GM19025 (cell line): Measurements from ENCODE around the gene MAN1A1.

Experiments
- ATAC-seq: cut with Tn5 transposase; IDR thresholded peaks from one replicate; pipeline ENCODE4 v1.9.1; 2021; ENCODE audit warnings: mild to moderate bottlenecking, low read depth, moderate library complexity; ENCODE audit not compliant: unreplicated experiment

Gene MAN1A1

DNA sequence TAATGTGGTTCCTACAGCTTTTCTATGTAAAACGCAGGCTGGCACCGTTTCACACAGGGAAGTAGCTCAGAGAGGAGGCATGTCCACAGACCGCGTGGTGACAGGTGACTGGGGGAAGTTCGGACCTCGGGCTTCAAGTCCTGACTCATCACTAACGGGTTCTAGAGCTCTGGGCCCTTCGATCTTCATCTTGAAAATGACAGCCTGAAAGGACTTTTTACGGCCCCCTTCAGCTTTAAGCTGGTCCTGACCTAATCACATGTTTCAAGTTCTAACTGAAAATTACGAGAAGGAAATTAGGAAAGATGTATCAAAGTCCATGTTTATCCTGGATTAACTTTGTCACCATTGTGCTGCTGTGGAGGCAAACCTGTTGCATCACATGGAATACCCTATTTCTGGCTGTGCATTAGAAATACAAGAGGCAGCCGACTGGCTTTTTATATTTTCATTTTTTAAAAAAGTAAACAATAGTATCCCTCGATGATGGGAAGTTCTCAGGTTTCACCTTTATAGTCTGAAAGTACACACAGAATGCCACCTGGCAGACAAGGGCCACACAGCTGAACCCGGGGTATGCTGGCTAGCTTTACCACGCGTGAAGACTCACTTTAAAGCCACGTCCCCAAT is 2.0 kb downstream of the MAN1A1 start:
- peak; percentile 20 for ATAC-seq

DNA sequence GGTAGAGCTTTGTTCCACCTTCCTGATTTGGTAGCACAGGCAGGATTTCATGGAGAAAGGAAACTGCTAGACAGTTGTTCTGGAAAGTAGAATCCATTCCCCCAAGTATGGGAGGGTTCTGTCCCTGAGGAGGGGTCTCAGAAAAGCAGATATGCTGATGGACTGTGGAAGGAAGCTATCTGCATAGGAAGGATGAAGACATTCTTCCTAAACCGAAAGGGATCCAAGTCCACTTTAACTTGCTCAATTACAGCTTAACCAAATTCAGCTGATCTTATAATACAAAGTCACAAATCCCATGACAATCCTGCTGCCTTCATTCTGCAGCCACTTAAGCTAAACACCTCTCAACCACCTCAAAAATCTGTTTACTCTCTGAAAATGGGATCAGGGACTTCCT is 2.6 kb downstream of the MAN1A1 start:
- ATAC-seq, result no peak

DNA sequence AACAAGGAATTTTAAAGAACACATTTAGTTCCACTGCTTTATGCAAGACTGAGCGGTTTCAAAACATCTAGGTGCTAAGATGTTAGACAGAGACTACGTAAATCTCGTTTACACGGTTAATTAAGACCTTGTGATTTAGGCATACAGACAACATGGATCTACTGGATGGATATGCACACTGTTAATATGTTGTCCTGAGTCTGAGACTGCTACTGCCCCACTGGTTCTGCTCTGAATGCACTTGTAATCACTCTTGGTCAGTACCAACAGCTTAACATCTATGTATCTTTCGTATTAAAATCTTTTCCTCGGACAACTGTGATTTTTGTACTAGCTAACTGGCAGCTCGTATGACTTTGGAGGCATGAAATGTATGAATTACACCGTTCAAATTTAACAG is 3.1 kb downstream of the MAN1A1 start:
- ATAC-seq, result no peak

DNA sequence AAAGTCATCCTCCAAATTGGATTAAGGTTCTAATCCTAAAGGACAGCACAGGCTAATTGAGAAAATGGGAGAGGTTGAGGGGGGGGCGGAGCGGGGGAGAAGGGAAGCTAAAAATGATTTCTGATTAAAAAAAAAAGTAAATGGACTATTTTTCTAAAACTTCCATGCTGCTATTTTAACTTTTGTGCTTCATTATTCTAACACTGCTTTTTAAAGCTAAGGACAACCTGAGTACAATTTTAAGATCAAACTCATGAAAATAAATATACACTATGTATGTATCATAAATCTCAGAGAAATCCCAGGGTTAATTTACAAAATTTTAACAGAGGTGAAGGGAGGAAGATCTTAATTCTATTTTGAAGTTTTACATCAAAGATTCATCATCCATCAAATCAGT is 4.4 kb downstream of the MAN1A1 start:
- no peak for ATAC-seq

DNA sequence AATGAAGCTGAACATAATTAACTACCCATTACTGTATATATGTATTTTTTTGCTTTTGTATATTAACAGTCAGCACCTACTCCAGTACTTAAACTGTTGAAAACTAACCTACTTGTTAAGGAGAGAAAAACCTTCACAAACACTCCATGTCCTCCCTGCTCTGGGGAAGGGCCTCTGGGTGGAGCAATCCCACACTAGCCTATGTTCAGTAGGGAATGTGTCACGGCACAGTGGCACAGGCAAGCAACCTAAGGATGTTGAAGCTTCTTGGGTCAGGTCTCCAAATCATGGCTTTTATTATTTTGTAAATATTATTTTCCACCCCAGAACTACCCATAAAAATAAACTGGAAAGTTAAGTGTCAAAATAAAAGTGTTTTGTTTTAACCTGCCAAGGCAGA is 5.3 kb downstream of the MAN1A1 start:
- no peak for ATAC-seq

DNA sequence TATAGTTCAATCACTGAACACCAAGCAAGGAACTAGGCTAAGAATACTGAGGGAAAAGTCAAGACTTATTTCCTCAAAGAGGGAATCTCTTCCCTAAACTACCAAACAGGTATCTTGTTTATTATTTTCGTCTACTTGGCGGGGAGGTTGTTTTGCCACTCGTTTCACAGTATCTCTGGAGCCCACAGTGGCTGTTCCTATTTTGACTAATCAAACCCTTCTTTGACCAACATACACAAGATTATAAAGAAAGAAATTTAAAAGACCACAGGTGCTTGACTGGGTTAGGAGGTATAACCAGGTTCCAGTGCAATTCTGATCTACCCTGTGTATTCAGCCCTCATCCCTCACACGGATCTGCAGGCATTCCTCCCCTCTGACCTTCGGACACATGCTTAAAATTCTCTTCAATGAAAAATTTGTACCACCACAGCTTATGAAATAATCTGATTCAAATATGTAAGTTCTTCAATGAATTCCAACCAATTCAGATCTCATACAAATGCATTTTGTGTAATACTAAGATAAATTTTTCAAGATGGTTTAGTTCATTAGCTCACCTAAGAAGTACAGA is 5.9 kb downstream of the MAN1A1 start:
- ATAC-seq, result no peak

GRCh38 chr6:119343167-119343566 is 6.4 kb downstream of the MAN1A1 start:
- no peak for ATAC-seq

DNA sequence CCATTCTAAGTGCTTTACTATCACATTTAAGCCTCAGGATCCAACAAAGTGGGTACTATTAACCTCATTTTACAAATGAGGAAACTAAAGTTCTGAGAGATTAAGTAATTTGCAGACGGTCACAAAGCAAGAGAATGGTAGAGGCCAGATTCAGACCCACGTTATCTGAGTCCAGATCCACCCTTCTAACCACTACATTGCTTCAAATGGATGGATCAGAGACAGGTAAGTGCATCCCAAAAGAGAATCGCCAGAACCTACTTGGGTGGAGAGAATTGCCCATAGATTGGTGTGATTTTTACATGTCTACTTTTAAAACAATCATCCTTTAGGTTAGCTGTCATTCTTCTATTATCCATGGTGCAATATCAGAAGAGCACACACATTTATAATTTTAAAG is 7.1 kb downstream of the MAN1A1 start:
- ATAC-seq, result no peak

GRCh38 chr6:119340796-119341487 is 8.6 kb downstream of the MAN1A1 start:
- no peak for ATAC-seq

- ATAC-seq, result no peak
Observed at GRCh38 chr6:119339941-119340456, 9.6 kb downstream of the MAN1A1 start.

- ATAC-seq, result no peak
Observed at GRCh38 chr6:119337762-119338161, 11.8 kb downstream of the MAN1A1 start.

DNA sequence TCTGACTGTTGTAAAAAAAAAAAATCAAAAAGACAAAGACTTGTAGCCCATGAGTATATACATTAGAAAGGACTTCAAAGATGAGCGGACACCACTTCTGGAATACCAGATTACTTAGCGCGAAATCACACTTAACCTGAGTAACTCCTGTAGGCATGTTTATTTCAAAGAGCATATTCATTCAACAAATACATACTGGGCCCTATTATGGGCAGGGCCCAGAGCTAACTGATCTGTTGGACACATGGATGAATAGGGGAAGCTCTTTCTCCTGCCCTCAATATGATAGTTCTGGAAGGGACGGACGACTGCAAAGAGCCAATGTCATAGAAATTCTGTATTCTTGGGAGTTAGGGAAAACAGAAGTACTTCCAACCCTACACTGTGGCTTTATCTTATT is 12.3 kb downstream of the MAN1A1 start:
- no peak for ATAC-seq

DNA sequence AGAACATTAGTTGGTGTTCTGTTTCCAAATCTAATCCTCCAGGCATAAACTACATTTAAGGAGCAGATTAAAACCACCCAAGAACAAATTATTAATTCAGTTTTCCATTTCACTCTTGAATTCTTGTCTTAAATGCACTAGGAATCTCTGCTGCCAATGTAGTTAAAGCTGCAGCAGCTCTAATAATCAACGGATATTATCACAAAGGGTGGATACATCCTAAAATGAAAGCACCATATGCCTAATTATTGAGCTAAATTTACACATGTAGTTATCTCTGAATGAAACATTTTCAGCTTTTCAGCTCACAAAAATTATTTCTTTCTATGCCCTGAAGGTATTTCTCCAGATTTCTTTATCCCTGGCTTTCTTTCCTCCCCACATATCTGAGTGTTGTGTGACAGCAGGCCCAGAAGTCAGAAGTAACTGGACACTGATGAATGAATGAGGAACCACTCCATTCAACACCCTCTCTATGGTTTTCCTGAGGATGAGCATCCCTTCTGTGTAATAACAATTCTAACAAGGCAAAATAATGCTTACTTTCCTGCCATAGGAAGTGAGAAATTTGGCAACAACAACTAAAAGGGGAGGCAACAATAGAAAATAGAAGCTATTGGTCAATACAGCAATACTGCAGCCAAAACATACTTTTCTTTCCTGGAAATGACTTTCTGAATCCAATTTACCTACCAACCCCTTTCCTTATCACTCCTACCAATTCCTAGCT is 14.9 kb downstream of the MAN1A1 start:
- ATAC-seq, result no peak

DNA sequence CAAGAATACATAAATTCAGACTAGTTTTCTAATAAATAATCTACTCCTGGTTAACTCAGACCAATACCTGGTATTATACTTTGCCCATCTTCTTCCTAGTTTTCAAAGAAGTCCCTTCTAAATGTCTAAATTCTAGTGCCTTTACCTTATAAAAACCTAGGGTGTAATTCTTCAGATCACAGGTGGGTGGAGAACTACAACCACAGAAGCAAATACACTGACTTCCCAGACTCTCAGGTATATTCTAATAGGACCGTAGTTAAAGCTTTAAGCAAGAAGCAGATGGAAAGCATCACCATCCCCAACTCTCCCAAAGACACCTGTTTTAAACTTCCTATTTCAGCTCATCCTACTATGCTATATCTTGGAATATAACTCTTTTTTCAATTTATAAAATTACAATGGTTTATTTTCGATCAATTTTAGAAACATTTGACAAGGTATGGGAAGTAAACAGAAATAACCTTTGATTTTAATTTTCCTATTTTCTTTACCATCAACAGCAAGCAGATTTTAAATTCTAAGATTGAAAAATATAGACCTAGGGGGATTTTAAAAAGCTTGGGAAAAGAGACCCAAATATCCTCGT is 15.8 kb downstream of the MAN1A1 start:
- peak; percentile 39 for ATAC-seq

- ATAC-seq, result no peak
Observed at GRCh38 chr6:119333063-119333609, 16.4 kb downstream of the MAN1A1 start.

DNA sequence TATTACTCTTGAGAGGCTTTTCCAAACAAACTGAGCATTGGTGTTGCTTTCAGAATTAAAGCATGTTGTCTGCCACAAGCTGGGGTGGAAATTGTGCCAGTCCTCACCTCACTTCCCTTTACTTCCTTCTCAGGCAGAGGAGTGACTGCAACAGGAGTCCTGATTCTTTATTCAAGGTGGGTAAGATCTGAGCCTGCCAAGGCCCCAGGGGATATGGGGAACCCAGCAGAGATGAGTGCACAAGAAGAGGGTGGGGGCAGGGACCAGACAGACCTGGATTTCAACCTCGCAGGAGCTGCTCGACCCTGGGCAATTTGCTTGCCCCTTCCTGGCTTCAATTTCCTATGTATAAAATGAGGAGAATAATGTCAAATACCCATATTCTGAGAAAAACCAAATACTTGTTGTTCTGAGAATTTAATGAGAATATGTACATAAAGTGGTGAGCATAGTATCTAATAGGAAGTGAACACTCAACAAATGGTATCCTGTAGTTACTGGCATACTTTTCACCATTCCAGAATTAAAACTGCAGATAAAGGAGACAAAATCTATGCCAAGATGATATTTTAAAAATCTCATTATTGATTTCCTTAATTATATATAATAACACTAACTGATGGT is 17.8 kb downstream of the MAN1A1 start:
- ATAC-seq, result no peak

GRCh38 chr6:119330520-119331113 is 18.9 kb downstream of the MAN1A1 start:
- ATAC-seq, result no peak

GRCh38 chr6:119329794-119330180 is 19.8 kb downstream of the MAN1A1 start:
- ATAC-seq, result no peak

DNA sequence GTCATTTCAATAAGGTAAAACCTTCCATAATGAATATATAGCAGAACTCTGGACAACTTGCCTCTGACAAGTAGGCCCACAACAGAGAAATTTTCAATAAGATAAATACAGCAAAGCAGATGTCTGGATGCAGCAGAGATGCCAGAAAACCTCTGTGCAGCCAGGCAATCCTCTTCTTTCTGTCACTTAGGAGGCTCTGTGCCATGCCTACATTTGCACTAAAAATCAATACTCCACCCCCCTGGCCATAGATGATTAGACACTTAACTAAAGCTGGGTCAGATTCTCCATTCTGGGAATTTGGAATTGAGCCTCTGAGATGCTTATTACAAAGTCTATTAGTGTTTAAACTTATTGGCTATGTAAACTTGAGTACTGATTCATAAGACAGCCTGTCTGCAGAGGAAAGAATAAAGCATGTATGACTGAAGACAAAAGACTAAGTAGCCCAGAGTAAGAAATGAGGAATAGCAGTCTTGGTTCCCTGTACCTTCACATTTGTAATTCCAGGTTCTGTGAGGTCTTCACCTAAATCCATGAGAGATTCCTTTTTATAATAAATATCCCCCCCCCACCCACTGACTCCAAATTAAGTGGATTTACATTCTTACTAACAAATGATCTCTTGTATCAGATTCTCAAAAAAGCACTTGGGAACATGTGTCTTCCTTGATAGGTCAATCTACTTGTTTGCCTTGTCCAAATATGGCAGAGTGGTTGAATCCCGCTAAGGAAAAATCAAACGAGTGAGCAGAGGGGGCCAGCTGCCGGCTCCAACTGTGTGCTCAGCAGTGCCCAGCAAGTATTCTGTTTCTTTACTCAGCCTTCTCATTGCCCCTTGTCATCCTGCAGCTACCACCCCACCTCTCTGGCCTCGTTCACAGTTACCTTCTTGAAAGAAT is 20.4 kb downstream of the MAN1A1 start:
- no peak for ATAC-seq
